ENCODE data around the gene MAP6.

MAP6 gene

GRCh38 chr11:75627906-75628668, 40.8 kb downstream of the MAP6 start:
- DNase-seq, result peak; percentile 28 to 58

GRCh38 chr11:75626889-75627529, 41.8 kb downstream of the MAP6 start:
- peak in 1 of 2 experiments; percentile 51 for DNase-seq

GRCh38 chr11:75625991-75626888, 42.6 kb downstream of the MAP6 start:
- peak in 1 of 2 experiments; percentile 59 for DNase-seq

GRCh38 chr11:75625021-75625420, 43.8 kb downstream of the MAP6 start:
- DNase-seq, result peak; percentile 96 to 98

- DNase-seq, result no peak
These were observed 52.6 kb downstream of the MAP6 start for GRCh38 chr11:75616281-75616680.

- no peak for DNase-seq
These were observed 53.1 kb downstream of the MAP6 start for GRCh38 chr11:75615751-75616150.

- DNase-seq, result no peak
These were observed 57.0 kb downstream of the MAP6 start for GRCh38 chr11:75611823-75612222.

GRCh38 chr11:75606099-75606498, 62.7 kb downstream of the MAP6 start:
- no peak for DNase-seq

GRCh38 chr11:75603791-75604736, 64.8 kb downstream of the MAP6 start:
- no peak for DNase-seq

GRCh38 chr11:75602951-75603350, 65.9 kb downstream of the MAP6 start:
- no peak for DNase-seq

GRCh38 chr11:75601494-75601893, 67.3 kb downstream of the MAP6 start:
- DNase-seq, result no peak

- no peak for DNase-seq
These were observed 68.5 kb downstream of the MAP6 start for GRCh38 chr11:75600356-75600755.

- no peak for DNase-seq
These were observed 69.9 kb downstream of the MAP6 start for GRCh38 chr11:75598900-75599299.

GRCh38 chr11:75598264-75598663, 70.6 kb downstream of the MAP6 start:
- no peak for DNase-seq

- peak; percentile 79 to 82 for DNase-seq
These were observed 71.2 kb downstream of the MAP6 start for GRCh38 chr11:75597636-75598035.

- DNase-seq, result no peak
These were observed 71.9 kb downstream of the MAP6 start for GRCh38 chr11:75596914-75597313.

- no peak for DNase-seq
These were observed 73.4 kb downstream of the MAP6 start for GRCh38 chr11:75595429-75595828.

GRCh38 chr11:75594211-75594610, 74.6 kb downstream of the MAP6 start:
- DNase-seq, result no peak

GRCh38 chr11:75593286-75593915, 75.4 kb downstream of the MAP6 start:
- DNase-seq, result peak; percentile 60 to 83

GRCh38 chr11:75592715-75593114, 76.1 kb downstream of the MAP6 start:
- peak; percentile 93 to 98 for DNase-seq

- no peak for DNase-seq
These were observed 76.9 kb downstream of the MAP6 start for GRCh38 chr11:75591966-75592365.

GRCh38 chr11:75591371-75591770, 77.5 kb downstream of the MAP6 start:
- no peak for DNase-seq

All from SHP77 (cell line).